Measurements from ENCODE around the gene KLHDC1.

The KLHDC1 gene

GRCh38 chr14:49783394-49784014, 90.6 kb downstream of the KLHDC1 start:
- Histone ChIP-seq H3K9ac (ENCODE audit: low read length) (no peak overlapping the region), H4K20me1 (ENCODE audit: insufficient read depth, low read length) (no peaks in the 10 kb centered on the region), H3K9me2 (ENCODE audit: low read depth, low read length) (no peaks in the 10 kb centered on the region), H3K4me3 (ENCODE audit: low read depth, low read length, poor library complexity, severe bottlenecking) (no peak overlapping the region), H3K27ac (ENCODE audit: low read depth, low read length, poor library complexity, severe bottlenecking) (no peak overlapping the region), H3K4me2 (ENCODE audit: low read length) (no peak overlapping the region), H3K36me3 (ENCODE audit: insufficient read depth, low read length) (peaks cover 100% of the 10 kb centered on the region), H3K4me1 (ENCODE audit: insufficient read depth, low read length, severe bottlenecking) (no peaks in the 10 kb centered on the region), H3F3A (ENCODE audit: insufficient read depth, low read length) (no peaks in the 10 kb centered on the region), H3K9me3 (ENCODE audit: low read length) (no peaks in the 10 kb centered on the region), H2AFZ (ENCODE audit: low read length) (no peak overlapping the region), H3K27me3 (ENCODE audit: insufficient read depth, low read length) (no peaks in the 10 kb centered on the region), H3K79me2 (ENCODE audit: insufficient read depth, low read length) (no peaks in the 10 kb centered on the region)
- TF ChIP-seq EZH2 (IDR thresholded peaks at IDR 0.05; ENCODE audit: borderline replicate concordance, low read length) = no peak
- TF ChIP-seq CTCF (IDR thresholded peaks at IDR 0.05; ENCODE audit: low read length) = no peak

GRCh38 chr14:49786315-49786714, 93.4 kb downstream of the KLHDC1 start:
- Histone ChIP-seq H3K4me1 (ENCODE audit: insufficient read depth, low read length, severe bottlenecking) (no peaks in the 10 kb centered on the region), H3K36me3 (ENCODE audit: insufficient read depth, low read length) (peaks cover 93% of the 10 kb centered on the region), H3K27me3 (ENCODE audit: insufficient read depth, low read length) (no peaks in the 10 kb centered on the region), H3K4me2 (ENCODE audit: low read length) (no peak overlapping the region), H4K20me1 (ENCODE audit: insufficient read depth, low read length) (no peaks in the 10 kb centered on the region), H3K79me2 (ENCODE audit: insufficient read depth, low read length) (no peaks in the 10 kb centered on the region), H3K9me3 (ENCODE audit: low read length) (no peaks in the 10 kb centered on the region), H3K4me3 (ENCODE audit: low read depth, low read length, poor library complexity, severe bottlenecking) (no peak overlapping the region), H3K27ac (ENCODE audit: low read depth, low read length, poor library complexity, severe bottlenecking) (no peak overlapping the region), H3K9me2 (ENCODE audit: low read depth, low read length) (no peaks in the 10 kb centered on the region), H3K9ac (ENCODE audit: low read length) (no peak overlapping the region), H3F3A (ENCODE audit: insufficient read depth, low read length) (no peaks in the 10 kb centered on the region), H2AFZ (ENCODE audit: low read length) (no peak overlapping the region)
- TF ChIP-seq EZH2 (IDR thresholded peaks at IDR 0.05; ENCODE audit: borderline replicate concordance, low read length) = no peak
- no peak for TF ChIP-seq CTCF (IDR thresholded peaks at IDR 0.05; ENCODE audit: low read length)

GRCh38 chr14:49792618-49793017, 99.7 kb downstream of the KLHDC1 start:
- Histone ChIP-seq H3K4me3 (ENCODE audit: low read depth, low read length, poor library complexity, severe bottlenecking) (no peak overlapping the region), H3K9me3 (ENCODE audit: low read length) (no peaks in the 10 kb centered on the region), H3K4me2 (ENCODE audit: low read length) (no peak overlapping the region), H3K36me3 (ENCODE audit: insufficient read depth, low read length) (peaks cover 79% of the 10 kb centered on the region), H3K4me1 (ENCODE audit: insufficient read depth, low read length, severe bottlenecking) (no peaks in the 10 kb centered on the region), H3K79me2 (ENCODE audit: insufficient read depth, low read length) (no peaks in the 10 kb centered on the region), H3K9me2 (ENCODE audit: low read depth, low read length) (no peaks in the 10 kb centered on the region), H3F3A (ENCODE audit: insufficient read depth, low read length) (no peaks in the 10 kb centered on the region), H3K9ac (ENCODE audit: low read length) (no peak overlapping the region), H3K27me3 (ENCODE audit: insufficient read depth, low read length) (no peaks in the 10 kb centered on the region), H3K27ac (ENCODE audit: low read depth, low read length, poor library complexity, severe bottlenecking) (no peak overlapping the region), H4K20me1 (ENCODE audit: insufficient read depth, low read length) (no peaks in the 10 kb centered on the region), H2AFZ (ENCODE audit: low read length) (no peak overlapping the region)
- TF ChIP-seq EZH2 (IDR thresholded peaks at IDR 0.05; ENCODE audit: borderline replicate concordance, low read length) (no peak), CTCF (IDR thresholded peaks at IDR 0.05; ENCODE audit: low read length) (no peak)
